ENCODE measurements around the gene KRTAP5-10.
"Not testable (repeated sequence)": the region's sequence is repeated elsewhere in the genome, so short reads cannot be mapped to it uniquely, and the experiment has no call there.

The KRTAP5-10 gene, protein sequence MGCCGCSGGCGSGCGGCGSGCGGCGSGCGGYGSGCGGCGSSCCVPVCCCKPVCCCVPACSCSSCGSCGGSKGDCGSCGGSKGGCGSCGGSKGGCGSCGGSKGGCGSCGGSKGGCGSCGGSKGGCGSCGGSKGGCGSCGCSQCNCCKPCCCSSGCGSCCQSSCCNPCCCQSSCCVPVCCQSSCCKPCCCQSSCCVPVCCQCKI

DNA sequence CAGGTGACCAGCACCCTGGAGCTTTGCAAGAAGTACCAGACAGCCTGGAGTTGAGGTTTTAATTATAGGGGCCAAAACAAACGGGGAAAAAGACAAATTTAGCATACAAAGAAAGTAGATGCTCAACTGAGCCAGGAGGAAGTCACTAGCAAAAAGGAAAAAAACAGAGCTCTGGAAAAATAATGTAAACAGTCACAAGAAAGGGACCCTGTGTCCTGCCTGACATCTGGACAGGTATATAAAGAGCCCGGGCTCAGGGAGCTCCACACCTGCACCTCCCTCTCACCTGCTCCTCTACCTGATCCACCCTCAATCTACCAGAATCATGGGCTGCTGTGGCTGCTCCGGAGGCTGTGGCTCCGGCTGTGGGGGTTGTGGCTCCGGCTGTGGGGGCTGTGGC is at the start of gene KRTAP5-10:
Gene KRTAP5-10 (plus strand): TSS at position 301 of the 400 bp plus-strand sequence. CDS start 25 bp downstream, at position 326.
- DNase-seq (ENCODE audit: low spot score) = no peak

DNA sequence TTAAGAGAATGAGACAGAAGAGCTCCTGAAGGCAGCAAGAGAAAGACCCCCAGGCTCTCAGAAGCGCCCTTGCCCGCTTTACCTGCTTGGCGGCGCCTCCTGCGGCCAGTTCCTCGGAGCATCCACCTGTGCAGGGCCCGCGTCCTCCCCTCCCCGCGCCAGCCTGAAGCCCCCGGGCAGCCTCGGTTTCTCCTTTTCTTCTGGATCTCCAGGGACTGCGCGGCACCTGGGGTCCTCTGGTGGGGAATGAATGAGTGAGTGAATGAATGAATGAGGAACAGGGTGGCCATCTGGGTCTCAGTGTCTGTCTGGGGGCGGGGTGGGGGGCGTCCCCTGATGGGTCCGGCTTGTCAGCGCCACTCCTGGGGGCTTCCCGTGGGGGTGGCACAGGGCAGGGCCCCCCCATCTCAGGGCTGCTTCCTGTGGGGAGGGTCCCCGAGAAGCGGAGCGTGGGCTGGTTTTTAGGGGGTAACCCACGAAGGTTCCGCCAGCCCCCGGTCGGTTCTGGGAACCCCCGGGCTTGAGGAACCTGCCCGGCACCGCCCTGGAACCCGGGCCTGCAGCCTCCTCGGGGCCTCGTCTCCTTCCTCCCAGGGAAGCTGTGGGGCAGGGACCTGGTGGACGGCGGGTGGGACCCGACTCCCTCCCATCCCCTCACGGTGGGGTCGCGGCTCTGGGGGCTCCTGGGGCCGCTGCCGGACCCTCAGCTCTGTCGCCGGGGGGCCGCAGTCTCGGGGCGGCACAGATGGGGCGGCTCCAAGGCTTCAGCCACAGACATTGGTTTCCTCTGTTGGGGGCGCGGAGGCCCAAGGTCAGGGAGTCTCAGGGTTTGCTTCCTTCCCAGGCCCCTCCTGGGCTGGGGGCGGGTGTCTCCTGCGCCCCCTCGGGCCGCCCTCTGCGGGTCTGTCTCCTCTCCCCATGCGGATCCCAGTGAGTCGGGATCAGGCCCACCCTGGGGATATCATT is 46.6 kb upstream of the KRTAP5-10 start:
- DNase-seq (ENCODE audit: low spot score) = no peak

DNA sequence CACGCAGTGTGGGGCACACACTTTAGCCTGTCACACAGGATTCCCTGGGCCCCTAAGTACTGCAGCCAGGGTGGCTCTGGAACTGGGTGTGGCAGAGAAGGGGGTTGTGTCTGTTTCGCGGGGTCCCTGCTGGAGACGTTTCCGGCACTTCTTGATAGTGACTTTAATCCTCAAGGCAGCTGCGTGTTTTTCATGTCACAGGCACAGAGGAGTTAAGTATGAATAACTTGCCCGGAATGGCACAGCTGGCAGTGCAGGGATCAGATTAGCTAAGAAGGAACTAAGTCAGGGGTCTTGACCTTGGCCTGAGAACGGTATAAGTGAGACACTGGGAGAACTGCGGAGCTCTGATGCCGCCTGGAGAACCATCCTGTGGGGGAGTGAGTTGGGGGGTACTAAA is 45.8 kb upstream of the KRTAP5-10 start:
- DNase-seq (ENCODE audit: low spot score) = no peak

DNA sequence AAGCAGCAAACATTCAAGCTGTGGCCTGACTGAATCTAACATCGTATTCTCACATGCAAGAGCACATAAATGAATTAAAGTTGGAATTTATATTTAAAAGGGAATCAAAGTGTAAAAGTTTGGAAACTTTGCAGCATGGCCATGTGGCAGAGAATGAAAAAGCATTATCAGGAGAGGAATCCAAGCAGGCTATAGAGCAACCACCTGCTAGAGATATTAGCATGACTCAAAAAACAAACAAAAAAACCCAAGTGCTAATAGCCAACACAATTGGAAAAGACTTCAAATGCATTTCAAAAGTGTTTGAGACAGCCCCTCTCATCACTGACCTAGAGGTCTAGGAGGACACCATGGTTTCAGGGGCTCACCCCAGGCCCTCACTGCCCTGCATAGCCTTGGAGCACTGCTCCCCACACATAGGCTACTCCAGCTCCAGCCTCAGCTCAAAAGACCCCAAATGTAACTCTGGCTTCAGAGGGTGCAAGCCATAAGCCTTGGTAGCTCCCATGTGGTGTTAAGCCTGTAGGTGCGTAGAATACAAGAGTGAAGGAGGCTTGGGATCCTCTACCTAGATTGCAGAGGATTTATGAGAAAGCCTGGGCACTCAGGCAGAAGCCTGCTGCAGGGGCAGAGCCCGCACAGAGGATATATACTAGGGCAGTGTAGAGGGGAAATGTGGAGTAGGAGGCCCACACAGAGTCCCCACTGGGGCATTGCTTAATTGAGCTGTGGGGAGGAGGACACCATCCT is 40.0 kb upstream of the KRTAP5-10 start:
- no peak for DNase-seq (ENCODE audit: low spot score)

DNA sequence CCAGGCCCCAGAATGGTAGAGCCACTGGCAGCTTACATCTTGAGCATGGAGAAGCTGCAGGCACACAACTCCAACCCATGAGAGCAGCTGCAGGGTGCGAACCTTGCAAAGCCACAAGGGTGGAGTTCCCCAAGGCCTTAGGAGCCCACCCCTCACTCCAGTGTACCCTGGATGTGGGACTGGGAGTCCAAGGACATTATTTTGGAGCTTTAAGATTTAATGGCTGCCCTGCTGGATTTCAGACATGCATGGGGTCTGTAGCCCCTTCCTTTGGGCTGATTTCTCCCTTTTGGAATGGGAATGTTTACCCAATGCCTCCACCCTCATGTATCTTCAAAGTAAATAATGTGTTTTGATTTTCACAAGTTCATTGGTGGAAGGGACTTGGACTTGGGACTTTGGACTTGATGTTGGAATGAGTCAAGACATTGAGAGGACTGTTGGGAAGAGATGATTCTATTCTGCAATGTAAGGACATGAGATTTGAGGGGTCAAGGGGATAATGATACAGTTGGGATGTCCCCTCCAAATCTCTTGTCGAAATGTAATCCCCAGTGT is 39.3 kb upstream of the KRTAP5-10 start:
- DNase-seq (ENCODE audit: low spot score) = no peak

DNA sequence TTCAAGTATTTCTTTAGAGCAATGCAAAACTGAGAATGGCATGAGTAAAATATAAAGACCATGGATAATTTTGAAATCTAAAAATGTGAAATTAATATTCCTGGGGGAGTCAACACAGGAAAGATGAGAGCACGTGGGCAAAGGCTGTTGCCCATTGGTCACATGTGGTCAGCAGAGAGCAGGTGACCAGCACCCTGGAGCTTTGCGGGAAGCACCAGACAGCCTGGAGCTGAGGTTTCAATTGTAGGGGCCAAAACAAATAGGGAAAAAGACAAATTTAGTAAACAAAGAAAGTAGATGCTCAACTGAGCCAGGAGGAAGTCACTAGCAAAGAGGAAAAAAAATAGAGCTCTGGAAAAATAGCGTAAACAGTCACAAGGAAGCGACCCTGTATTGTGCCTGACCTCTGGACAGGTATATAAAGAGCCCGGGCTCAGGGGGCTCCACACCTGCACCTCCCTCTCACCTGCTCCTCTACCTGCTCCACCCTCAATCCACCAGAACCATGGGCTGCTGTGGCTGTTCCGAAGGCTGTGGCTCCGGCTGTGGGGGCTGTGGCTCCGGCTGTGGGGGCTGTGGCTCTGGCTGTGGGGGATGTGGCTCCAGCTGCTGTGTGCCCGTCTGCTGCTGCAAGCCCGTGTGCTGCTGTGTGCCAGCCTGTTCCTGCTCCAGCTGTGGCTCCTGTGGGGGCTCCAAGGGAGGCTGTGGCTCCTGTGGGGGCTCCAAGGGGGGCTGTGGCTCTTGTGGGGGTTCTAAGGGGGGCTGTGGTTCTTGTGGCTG is 38.4 kb upstream of the KRTAP5-10 start, which contains the start of gene KRTAP5-7:
Gene KRTAP5-7 (plus strand): TSS at position 472 of the 780 bp plus-strand sequence. CDS start 34 bp downstream, at position 506.
- DNase-seq (ENCODE audit: low spot score) = not testable (repeated sequence)

DNA sequence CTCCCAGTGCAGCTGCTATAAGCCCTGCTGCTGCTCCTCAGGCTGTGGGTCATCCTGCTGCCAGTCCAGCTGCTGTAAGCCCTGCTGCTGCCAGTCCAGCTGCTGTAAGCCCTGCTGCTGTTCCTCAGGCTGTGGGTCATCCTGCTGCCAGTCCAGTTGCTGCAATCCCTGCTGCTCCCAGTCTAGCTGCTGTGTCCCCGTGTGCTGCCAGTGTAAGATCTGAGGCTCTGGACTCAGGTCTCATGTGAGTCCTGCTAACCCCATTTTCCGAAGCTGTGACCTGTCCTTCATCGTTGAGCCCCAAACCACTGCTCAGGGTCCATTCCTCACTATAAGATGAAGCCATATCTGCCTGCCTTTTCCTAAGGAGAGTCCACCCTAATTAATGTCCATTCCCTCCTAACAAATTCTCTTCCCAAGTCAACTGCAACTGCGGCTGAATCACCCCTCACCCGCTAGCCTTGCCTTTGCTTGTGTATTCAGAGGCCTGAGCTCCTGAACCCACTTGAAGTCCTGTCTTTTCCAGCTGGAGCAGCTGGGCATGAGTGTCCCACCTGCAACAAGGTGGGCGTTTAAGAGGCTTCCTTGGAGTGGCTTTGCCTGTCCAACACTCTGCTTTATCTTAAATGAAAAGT is 37.7 kb upstream of the KRTAP5-10 start:
- DNase-seq (ENCODE audit: low spot score) = no peak

DNA sequence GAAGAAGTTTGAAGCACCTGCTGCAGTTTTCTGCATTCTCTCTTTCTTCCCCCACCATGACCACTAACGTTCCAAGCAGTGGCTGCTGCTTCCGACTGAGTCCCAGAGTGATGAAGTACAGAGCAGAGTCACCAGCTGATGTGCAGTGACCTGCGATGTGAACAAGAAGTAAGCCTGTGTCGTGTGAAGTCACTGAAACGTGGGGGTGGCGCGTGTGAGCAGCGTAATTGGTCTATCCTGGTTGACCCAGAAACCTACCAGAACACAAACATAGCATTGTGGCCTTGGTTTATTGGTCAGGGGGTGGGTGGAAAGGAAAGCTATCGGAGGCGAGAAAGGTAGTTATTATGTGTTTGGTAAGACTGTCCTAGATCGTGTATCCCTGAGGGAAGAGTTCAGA is 34.8 kb upstream of the KRTAP5-10 start:
- DNase-seq (ENCODE audit: low spot score) = no peak

DNA sequence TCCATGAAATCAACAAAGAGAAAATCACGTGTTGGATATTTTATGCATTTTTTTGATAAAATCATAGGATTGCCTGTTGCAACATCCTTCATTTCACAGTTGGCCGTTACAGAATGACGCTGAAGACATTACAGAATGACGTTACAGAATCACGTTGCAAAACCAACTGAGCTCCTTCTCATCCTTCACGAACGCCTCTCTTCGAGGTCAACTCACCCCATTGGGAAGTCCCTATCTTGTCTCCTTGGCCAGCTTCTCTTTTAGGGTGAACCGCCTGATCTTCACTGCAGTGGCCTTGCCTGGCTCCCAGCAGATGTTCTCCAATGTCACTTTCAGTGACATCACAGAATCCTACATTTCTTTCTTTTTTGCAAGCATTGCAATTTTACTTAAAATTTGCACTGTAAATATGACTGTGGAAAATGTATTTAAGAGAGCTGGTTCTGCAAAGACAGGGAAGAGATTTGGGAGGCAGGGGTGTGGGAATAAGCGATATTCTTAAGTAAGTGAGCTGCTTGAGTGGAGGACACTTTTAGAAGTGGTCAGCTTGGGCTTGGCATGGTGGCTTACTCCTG is 33.2 kb upstream of the KRTAP5-10 start:
- no peak for DNase-seq (ENCODE audit: low spot score)

DNA sequence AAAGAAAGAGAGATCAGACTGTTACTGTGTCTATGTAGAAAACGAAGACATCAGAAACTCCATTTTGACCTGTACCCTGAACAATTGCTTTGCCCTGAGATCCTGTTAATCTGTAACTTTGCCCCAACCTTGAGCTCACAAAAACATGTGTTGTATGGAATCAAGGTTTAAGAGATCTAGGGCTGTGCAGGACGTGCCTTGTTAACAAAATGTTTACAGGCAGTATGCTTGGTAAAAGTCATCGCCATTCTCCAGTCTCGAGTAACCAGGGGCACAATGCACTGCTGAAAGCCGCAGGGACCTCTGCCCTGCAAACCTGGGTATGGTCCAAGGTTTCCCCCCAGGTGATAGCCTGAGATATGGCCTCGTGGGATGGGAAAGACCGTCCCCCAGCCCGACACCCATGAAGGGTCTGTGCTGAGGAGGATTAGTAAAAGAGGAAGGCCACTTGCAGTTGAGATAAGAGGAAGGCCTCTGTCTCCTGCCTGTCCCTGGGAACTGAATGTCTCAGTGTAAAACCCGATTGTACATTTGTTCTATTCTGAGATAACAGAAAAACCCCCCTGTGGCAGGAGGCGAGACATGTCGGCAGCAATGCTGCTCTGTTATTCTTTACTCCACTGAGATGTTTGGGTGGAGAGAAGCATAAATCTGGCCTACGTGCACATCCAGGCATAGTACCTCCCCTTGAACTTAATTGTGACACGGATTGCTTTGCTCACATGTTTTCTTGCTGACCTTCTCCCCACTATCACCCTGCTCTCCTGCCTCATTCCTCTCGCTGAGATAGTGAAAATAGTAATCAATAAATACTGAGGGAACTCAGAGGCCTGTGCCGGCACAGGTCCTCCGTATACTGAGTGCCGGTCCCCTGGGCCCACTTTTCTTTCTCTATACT is 30.4 kb upstream of the KRTAP5-10 start:
- DNase-seq (ENCODE audit: low spot score) = not testable (repeated sequence)

DNA sequence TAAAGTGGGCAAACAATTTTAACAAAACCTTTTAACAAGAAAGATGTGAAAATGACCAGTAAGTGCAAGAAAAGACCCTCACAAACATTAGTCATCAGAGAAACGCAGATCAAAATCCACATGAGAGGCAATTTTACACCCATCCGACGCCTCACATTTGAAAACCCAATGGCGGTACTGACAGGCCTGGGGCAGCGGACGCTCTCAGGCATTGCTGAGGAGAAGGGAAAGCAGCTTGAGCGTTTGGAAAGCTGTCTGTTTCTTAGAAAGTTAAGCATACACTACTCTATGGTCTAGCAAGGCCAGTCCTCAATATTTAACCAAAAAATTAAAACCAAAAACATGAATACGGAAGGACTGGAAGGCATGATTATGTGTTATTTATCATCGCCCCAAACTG is 29.5 kb upstream of the KRTAP5-10 start:
- no peak for DNase-seq (ENCODE audit: low spot score)

DNA sequence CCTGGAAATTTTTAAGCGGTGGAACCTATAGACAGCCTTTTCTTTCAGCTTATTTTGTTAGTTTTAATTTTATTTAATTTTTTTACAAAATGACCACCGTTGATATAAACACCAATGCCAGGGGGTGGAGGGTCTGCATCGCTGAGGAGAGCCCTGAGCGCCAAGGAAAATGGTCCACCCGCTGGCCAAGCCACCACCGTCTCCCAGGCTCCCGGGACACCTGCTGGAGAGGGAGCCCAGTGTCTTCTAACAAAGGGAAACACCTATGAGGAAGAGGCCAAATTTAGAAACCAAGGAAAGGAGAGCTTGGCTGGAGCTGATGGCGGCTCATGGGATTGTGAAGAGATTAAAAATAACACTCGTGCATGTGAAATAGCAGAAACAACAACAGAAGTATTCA is 27.8 kb upstream of the KRTAP5-10 start:
- no peak for DNase-seq (ENCODE audit: low spot score)

DNA sequence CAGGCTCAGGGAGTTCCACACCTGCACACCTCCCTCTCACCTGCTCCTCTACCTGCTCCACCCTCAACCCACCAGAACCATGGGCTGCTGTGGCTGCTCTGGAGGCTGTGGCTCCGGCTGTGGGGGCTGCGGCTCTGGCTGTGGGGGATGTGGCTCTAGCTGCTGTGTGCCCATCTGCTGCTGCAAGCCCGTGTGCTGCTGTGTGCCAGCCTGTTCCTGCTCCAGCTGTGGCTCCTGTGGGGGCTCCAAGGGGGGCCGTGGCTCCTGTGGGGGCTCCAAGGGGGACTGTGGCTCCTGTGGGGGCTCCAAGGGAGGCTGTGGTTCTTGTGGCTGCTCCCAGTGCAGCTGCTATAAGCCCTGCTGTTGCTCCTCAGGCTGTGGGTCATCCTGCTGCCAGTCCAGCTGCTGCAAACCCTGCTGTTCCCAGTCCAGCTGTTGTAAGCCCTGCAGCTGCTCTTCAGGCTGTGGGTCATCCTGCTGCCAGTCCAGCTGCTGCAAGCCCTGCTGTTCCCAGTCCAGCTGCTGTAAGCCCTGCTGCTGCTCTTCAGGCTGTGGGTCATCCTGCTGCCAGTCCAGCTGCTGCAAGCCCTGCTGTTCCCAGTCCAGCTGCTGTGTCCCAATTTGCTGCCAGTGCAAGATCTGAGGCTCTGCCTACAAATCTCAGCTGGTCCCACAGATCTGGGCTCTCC is 27.2 kb upstream of the KRTAP5-10 start, which contains the start of gene KRTAP5-8:
Gene KRTAP5-8 (plus strand): TSS at position 49 of the 689 bp plus-strand sequence. CDS start 31 bp downstream, at position 80.
- not testable (repeated sequence) for DNase-seq (ENCODE audit: low spot score)

DNA sequence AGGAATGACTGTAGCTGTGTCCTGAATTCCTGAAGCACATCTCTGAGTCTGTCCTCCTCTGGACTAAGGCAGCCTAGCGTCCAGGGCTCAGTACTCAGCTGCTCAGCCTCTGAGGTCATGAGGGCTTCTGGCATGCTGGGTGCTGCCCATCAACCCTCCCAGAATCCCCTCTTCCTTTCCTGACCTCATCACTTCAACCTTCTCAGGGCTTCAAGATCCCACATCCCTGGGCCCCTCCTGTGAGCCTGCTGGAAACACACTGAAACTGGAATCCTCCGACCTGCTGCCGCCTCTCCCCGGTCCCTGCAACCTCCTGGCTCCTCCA is 26.7 kb upstream of the KRTAP5-10 start:
- no peak for DNase-seq (ENCODE audit: low spot score)

DNA sequence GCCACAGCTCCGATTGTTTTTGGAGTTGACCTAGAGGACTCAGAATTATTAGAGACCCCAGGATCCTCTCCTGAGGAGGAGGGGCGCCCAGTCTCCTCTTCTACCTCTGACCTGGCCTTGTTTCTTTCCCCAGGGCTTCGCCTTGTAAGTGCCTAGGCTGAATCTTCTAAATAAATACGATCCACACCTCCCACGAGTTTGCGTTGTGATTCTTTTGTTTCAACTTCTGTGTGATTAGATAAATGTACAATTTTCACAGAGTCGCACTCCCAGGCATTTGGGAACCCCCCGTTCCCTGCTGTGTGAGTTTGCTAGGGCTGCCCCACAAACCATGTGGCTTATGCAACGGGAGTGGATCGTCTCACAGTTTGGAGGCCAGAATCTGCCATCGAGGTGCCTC is 26.3 kb upstream of the KRTAP5-10 start:
- no peak for DNase-seq (ENCODE audit: low spot score)

DNA sequence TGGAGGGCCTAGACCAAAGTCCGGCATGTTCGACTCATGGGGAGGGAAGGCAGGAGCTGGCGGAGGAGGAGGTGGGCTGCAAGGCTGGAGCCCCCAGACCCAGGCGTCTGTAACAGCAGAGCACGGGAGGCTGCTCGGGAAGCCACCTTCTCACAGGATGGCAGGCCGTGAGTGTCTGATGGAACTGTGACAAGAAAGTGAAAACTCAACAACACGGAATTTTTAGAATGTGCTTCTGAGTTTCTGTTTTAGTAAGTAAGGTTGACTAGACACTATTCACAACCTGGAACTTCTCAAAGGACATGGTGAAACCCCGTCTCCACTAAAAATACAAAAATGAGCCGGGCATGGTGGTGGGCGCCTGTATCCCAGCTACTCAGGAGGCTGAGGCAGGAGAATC is 25.4 kb upstream of the KRTAP5-10 start:
- not testable (repeated sequence) for DNase-seq (ENCODE audit: low spot score)

DNA sequence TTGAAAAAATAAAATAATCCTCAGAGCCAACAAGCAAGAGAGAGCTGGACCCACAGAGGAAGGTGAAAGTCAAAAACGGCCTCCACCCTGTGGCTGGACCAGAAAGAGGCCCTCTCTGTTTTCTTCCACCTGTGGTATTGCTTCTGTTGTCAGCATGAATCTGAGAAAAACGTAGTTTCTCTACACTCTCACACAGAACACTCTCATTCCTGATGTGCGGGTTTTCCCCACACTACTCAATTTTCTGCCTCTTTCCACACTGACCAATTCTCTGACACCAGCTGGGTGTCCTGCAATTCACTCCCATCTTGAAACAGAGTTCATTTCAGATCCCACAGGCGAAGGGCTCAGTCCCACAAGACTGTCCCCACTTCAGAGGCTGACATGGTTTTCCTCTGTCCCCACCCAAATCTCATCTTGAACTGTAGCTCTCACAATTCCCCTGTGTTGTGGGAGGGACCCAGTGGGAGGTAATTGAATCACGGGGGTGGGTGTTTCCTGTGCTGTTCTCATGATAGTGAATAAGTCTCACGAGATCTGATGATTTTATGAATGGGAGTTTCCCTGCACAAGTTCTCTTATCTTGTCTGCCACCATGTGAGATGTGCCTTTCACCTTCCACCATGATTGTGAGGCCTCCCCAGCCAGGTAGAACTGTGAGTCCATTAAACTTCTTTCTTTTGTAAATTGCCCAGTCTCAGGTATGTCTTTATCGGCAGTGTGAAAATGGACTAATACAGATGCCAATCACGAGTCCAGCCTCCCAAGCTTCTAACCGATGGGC is 24.6 kb upstream of the KRTAP5-10 start:
- DNase-seq (ENCODE audit: low spot score) = not testable (repeated sequence)

DNA sequence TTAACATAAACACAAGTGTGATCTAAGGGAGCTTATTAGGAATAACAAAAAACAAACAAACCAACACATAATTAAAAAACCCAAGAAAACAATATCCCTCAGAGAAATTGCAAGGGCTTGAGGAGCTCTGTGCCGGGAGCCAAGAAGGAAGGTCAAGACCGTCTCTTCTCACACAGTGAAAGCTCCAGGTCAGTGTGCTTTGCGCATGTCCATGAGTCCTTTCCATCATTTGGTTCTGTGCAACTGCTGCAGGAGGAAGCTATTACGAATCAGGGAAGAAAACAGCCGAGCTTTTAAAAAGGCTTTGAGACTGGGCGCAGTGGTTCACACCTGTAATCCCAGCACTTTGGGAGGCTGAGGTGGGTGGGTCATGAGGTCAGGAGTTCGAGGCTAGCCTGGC is 23.0 kb upstream of the KRTAP5-10 start:
- DNase-seq (ENCODE audit: low spot score) = no peak

Measured in CD4-positive, alpha-beta T cell treated with Interleukin-15 for 4 hours (primary cell).